Colonic mucosa (tissue), 4 donors: ENCODE measurements around the gene GNG7. TPM values are rescaled to one million over a fixed set of nuclear protein-coding genes. Genes with fewer than 3 reads are reported as not detected.

Source experiments
- DNase-seq: peaks from one replicate; pipeline ENCODE4 v3.0.0-alpha.2; 2020
- H3K27ac ChIP-seq: fragments of 200-600 bp; one replicate; pipeline ENCODE4 v1.8.0; 2021
- H3K27me3 ChIP-seq: fragments of 200-600 bp; one replicate; pipeline ENCODE4 v1.8.0; 2021
- H3K36me3 ChIP-seq: fragments of 200-600 bp; one replicate; pipeline ENCODE4 v1.8.0; 2021
- H3K4me1 ChIP-seq: fragments of 200-600 bp; one replicate; pipeline ENCODE4 v1.8.0; 2021; ENCODE audit warnings: mild to moderate bottlenecking
- H3K4me3 ChIP-seq: fragments of 200-600 bp; one replicate; pipeline ENCODE4 v1.8.0; 2021
- H3K9ac ChIP-seq, 2 donors: one replicate each; pipeline ENCODE4 v1.7.0; 2013; ENCODE audit warnings: control low read depth in 2 of 2, low read depth in 2 of 2, low read length in 2 of 2
- H3K9me3 ChIP-seq: fragments of 200-600 bp; one replicate; pipeline ENCODE4 v1.8.0; 2021
- CTCF ChIP-seq: fragments of 200-600 bp; IDR thresholded peaks from one replicate; pipeline ENCODE4 v1.8.0; 2022; ENCODE audit warnings: antibody characterized with exemption, mild to moderate bottlenecking
- intact Hi-C: fragments of 100-400 bp; cut with DNase I; formaldehyde crosslinking; loops from one replicate; pipeline ENCODE4 v1.14.1; 2022
- total RNA-seq, 2 donors: library from RNA; stranded (reverse); fragmentation: NEBNext Ultra II Directional in 1 of 2; extraction: Animal tissue kit (Norgen Biotek cat#: 25700) in 1 of 2; gene quantifications; one replicate each; pipeline ENCODE4 v1.2.1, GENCODE V29; 2021
- donor health status: healthy.
- donor health status: DM: no; HTN: no; CAD: no.
- donor health status: DM: no; HTN: no; CAD: no.

Gene GNG7
- total RNA-seq, 2 donors from 2014 or later: 1.5 to 3.2 TPM

DNA sequence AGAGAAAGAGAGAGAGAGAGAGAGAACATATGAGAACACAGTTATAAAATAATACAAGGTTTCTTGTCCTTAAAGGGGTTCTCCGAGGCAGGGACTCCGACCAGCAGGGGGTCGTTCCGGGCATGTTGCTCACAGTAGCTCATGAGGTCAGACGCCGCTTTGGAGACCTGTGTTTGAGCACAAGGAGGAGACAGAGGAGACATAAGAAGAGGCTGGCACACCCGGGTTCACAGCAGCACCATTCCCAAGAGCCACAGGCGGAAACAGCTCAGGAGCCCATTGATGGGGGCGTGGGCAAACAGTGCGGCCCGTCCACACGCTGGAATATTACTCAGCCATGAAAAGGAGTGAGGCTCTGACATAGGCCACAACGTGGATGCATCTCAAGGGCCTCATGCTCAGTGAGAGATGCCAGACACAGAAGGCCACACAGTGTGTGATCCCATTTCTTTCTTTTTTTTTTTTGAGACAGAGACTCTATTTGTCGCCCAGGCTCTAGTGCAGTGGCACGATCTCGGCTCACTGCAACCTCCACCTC lies 187.4 kb downstream of the GNG7 start:
- Histone ChIP-seq H3K9me3 (no peaks in the 10 kb centered on the region), H3K4me1 (no peaks in the 10 kb centered on the region), H3K36me3 (no peaks in the 10 kb centered on the region), H3K4me3 (no peak overlapping the region), H3K27me3 (no peaks in the 10 kb centered on the region), H3K27ac (no peak overlapping the region), H3K9ac (no peak overlapping the region)
- DNase-seq: no peak
- no peak for TF ChIP-seq CTCF
- intact Hi-C loops: no loop called here

- H3K27ac ChIP-seq: no peak overlapping the region
- intact Hi-C loops: no loop called here
- H3K9me3 ChIP-seq: no peaks in the 10 kb centered on the region
- no peak overlapping the region for H3K9ac ChIP-seq
- H3K36me3 ChIP-seq: no peaks in the 10 kb centered on the region
- H3K4me3 ChIP-seq: no peak overlapping the region
- H3K27me3 ChIP-seq: no peaks in the 10 kb centered on the region
- no peak for TF ChIP-seq CTCF
- no peaks in the 10 kb centered on the region for H3K4me1 ChIP-seq
- no peak for DNase-seq
Measured at GRCh38 chr19:2512523-2513431, 189.7 kb downstream of the GNG7 start.

DNA sequence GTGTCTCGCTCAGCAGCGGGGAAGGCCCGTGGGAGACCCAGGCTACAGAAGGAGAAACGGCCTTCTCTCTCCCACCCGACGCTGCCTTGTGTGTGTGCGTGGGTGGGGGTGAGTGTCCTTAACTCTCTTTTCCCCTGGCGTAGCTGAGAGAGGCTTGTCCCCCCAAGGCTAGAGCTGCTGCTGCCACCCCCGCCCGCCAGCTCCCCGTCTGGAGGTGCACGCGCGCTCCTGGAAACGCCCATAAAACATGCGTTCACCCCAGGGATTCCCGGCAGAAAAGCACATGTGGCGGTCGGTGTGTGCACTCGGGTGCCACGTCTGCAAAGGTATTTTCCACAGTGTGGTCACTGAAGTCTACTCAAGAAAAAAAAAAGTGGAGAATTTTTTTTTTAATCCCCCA lies 190.5 kb downstream of the GNG7 start:
- no peak for DNase-seq
- no peaks in the 10 kb centered on the region for H3K36me3 ChIP-seq
- H3K4me1 ChIP-seq: no peaks in the 10 kb centered on the region
- no peak overlapping the region for H3K9ac ChIP-seq
- no peaks in the 10 kb centered on the region for H3K9me3 ChIP-seq
- no peak for TF ChIP-seq CTCF
- intact Hi-C loops: no loop called here
- no peaks in the 10 kb centered on the region for H3K27me3 ChIP-seq
- H3K4me3 ChIP-seq: no peak overlapping the region
- no peak overlapping the region for H3K27ac ChIP-seq

DNA sequence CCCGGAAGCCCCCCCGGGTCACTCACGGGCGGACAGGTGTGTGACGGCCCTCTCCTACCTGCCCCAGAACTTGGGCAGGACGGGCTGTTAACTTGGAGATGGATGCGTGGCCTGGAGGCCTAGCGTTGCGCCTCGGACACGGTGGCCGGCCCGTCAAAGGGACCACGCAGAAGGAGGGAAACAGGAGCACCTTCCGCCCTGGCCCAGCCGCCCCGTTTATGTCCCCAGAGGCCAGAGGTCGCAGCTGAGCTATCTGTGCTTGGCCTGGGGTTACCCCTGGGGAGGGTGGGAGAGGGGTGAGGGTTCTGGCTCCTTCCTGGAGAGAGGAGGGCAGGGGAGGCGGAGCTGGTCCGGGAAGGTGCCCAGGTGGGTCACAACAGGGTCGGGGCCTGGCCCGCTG lies 190.9 kb downstream of the GNG7 start:
- TF ChIP-seq CTCF: no peak
- Histone ChIP-seq H3K27ac (no peak overlapping the region), H3K27me3 (no peaks in the 10 kb centered on the region), H3K36me3 (no peaks in the 10 kb centered on the region), H3K4me3 (no peak overlapping the region), H3K4me1 (no peaks in the 10 kb centered on the region), H3K9me3 (no peaks in the 10 kb centered on the region), H3K9ac (no peak overlapping the region)
- intact Hi-C loops: no loop called here
- DNase-seq: no peak

DNA sequence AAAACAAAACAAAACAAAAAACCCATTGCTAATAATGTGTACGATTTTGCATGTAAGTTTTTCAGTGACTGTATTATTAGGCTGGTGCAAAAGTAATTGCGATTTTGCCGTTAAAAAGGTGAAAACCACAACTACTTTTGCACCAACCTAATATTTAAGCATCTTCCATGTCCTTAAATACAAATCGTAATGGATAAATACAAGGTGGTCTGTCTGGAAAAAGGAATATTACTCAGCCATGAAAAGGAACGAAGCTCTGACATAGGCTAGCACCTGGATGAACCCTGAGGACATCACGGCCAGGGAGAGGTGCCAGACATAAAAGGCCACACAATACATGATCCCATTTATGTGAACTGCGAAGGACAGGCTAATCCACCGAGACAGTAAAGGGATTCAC lies 193.4 kb downstream of the GNG7 start:
- Histone ChIP-seq H3K27ac (no peak overlapping the region), H3K36me3 (no peaks in the 10 kb centered on the region), H3K4me1 (no peaks in the 10 kb centered on the region)

More for the DNA sequence above, 193.4 kb downstream of the GNG7 start:
- H3K9me3 ChIP-seq: no peaks in the 10 kb centered on the region
- TF ChIP-seq CTCF: no peak
- H3K4me3 ChIP-seq: no peak overlapping the region
- DNase-seq: no peak
- H3K27me3 ChIP-seq: no peaks in the 10 kb centered on the region
- no peak overlapping the region for H3K9ac ChIP-seq
- intact Hi-C loops: no loop called here
